Inferior parietal cortex (tissue), 1 donor: ENCODE measurements around the gene CALCOCO1.

ENCODE experiments used
- DNase-seq: peaks from one replicate; pipeline ENCODE4 v3.0.0-alpha.2; 2016; ENCODE audit errors: extremely low spot score

Gene CALCOCO1

GRCh38 chr12:53751336-53752191 is 24.3 kb upstream of the CALCOCO1 start, which contains the start of gene CISTR:
TSS of gene CISTR (minus strand) at chr12:53751979.
- no peak for DNase-seq

GRCh38 chr12:53750812-53751335 is 23.6 kb upstream of the CALCOCO1 start:
- DNase-seq: no peak

- no peak for DNase-seq
These were observed 22.9 kb upstream of the CALCOCO1 start for GRCh38 chr12:53749986-53750811.

DNA sequence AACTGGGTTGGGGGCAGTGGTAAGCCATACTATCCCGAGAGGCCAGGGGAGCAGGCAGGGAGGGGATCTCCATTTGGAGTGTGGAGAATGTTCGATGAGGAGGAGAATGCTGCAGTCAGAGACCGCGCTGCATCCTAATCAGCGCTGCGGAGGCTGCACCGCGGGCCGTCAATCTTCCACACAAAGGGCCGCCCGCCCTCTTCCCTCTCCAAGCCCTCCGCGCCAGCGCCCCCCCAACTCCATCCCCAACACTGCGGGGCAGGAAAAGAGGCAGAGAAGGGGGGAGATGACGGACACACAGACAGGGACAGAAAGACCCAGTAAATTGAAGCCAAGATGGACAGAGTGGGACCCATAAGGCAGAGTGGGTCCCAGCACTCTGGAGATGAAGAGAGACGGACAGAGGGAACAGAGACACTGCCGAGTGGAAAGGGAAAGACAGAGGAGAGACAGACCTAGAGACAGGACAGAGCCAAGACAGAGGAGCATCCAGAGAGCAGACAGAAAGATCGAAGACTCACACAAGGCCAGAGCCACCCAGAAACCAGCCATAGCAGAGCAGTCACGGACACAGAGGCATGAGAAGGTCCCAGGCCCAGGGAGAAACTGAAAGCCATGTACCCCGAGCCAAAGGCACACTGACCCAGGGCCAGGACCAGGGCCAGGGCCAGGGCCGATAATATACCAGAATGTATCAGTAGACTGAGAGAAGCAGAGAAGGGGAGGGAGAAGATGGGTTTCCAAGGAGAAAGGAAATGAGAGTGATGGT is 21.0 kb upstream of the CALCOCO1 start:
- DNase-seq: no peak

DNA sequence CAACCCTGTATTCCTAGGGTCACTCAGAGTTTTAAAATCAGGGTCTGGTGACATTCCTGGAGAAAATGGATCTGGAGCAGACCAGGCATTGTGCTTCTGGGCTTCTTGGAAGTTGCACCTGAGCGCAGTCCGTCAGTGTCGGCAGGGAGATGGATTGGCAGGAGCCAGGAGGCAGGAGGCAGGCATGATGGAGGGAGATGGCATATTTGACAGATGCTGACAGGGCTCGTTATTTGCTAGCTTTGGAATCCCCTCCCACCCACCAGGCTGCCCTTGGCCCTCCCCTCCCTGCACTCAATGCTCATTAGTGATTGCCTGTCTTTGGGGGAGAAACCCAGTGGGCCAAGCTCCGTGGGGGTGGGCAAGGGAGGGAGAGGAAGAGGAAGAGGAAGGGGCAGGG is 19.8 kb upstream of the CALCOCO1 start:
- DNase-seq: no peak

- DNase-seq: peak; percentile 96
These were observed 19.4 kb upstream of the CALCOCO1 start for GRCh38 chr12:53746592-53747092.

DNA sequence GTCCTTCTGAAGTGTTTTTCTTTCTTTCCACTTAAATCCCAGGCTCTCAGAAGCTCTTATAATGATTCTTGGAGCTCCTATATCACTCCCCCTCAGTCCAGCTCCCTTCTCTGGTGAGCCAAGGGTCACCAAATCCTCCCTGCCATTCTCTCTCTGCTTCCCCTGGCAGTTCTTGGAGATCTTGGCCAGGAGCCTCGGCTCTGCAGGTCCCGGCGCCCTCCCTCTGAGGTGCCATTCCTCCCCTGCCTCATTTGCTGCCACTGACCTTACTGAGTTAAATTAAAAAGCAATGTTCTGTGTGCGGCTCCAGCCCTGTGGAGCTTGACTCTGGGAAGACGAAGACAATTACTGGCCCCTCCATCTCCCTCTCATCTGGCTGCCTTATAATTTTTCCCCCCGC is 17.5 kb upstream of the CALCOCO1 start:
- no peak for DNase-seq

DNA sequence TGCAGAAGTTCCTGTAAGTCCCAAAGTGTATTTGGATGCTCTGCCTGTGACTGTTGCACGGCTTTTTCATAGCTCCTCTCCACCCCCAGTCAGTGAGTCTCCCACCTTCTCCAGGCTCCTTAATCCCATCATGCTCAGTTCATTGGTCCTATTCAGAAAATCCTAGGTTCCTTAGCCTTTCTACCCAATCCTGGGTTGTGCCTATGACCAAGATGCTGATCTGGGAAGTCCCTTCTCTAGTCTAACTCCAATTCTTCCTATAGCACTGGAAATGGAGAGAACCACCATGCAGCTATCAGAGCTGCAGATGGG is 16.8 kb upstream of the CALCOCO1 start:
- DNase-seq: no peak

DNA sequence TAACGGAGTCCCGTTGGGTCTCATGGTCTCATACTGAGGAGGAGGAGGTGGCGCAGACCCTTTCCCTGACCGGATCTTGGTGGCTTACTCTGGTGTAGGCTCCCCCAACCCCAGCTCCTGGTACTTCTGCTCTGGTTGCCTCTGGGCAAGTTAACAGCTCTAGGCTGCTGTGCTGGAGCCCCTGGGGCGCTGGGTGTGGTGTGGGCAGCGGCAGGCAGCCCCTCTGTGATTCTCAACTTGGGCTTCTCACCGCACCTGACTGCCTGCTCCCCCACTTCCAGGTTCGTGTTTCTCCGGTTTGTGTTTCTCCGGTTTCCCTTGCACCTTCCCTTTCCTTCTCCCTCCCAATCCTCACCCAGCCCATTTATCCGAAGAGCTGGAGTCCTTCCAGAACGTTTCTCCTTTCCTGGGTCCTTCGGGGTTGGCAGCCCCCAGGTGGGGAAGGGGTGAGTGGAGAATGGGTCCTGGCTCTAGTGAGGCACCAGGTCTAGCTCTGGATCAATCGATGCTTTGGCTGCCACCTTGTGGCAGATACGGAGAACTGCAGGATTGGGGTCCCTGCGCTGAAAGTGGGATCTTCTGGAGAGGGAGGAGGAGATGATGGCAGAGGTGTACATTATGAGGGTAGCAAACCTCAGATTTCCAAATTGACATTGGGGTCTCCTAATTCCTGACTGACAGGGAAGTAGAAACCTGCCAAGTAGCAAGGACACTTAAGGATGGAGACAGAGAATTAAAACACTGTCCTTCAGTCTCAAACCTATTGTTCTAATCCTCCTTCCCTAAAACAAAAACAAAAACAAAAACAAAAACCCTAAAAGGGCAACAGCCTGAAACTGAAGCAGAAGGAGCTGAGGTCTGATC is 16.2 kb upstream of the CALCOCO1 start:
- DNase-seq: peak; percentile 91

GRCh38 chr12:53740130-53740491 is 12.9 kb upstream of the CALCOCO1 start:
- DNase-seq: no peak

GRCh38 chr12:53739214-53740129 is 12.2 kb upstream of the CALCOCO1 start:
- DNase-seq: no peak

DNA sequence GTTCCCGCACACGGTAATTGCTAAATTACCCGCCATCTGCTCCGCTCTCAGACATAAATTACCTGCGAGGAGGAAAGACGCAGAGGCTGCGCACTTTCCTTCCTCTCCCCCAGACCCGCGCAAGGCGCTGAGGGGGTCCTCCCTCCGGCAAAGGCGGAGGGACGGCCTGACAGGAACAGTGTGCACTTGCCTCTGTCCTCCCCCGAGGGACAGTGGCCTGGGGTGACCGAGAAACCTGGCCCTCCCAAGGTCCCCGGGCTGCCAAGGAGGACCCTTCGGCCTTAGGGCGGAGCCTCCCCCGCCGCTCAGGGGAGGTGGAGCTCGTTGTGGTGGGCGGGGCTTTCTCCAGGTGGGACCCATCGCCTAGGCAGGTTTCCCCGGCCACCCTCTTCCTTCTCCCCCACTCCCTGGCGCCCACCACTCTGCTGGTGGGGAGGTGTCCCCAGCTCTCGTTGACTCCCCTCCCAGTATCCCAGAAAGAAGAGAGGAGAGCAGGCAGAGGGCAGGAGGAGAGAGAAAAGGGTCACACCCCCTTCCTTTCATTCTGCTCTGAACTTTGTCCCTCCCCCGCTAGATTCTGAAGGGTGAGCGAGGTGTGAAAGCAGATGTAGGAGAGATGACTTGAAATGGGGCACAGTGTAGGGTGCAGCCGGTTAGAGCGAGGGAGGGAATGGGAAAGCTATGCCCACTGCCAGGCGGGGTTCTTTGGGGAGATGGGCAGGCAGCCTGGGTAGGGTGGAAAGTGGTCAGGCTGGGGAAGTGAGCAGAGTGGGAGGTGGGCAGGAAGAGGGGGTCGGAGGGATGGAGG is 11.4 kb upstream of the CALCOCO1 start:
- DNase-seq: no peak

DNA sequence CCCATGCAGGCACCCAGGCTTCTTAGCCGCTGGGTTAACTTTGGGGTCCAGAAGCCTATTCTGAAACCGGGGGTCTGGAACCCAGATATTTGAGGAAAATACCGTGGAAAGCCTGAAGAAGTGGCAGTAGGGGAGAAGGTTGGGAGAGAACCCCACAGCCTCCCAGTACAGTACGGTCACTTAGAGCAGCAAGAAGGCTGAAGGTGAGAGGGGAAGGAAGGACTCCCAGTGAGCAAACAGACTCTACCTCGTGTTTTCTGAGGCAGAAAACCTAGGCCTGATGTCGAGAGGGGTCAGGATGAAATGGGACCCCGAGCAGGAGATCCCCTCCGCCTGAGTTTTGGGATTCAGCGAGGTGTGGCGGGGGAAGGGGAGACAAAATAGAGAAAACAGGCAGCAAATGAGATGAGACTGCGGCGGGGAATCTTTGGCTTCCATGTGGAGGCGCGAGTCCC is 10.7 kb upstream of the CALCOCO1 start:
- no peak for DNase-seq

GRCh38 chr12:53737093-53737808 is 10.0 kb upstream of the CALCOCO1 start:
- no peak for DNase-seq

DNA sequence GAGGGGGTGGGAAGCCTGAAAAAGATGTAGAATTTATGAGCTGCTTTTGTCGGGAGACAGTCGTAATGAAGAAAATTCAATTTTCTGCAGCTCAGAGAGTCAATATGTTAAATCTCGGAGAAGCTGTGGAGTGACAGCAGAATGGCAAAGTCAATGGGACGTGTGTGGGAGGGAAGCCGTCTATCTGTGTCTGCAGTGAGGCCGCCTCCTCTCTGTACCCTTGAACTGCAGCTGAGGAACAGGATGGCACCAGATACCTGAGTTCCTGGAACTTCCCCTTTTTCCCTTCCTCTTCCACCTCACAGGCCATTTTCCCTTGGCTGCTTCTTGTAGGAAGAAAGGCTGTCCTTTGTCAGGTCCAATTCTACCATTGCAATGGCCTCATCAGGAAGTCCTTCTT is 9.3 kb upstream of the CALCOCO1 start:
- DNase-seq: no peak

DNA sequence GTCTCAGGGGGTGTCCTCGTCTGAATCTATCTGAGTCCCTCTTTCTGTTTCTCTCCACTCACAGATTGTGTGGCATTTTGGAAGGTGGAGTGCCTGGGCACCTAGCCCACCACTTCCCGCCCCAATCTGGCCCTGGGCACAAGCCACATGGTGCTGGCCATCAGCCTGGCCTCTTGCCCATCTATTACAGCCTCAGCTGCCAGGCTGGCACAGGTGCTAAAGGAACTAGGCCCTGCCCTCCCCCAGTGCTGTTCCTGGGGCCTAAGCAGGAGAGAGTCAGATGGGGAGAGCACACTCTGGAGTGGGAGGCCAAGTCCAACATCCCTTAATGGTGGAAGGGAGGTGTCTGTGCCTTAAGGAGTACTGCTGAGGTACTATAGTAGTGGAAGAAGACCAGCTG is 8.3 kb upstream of the CALCOCO1 start:
- DNase-seq: no peak

DNA sequence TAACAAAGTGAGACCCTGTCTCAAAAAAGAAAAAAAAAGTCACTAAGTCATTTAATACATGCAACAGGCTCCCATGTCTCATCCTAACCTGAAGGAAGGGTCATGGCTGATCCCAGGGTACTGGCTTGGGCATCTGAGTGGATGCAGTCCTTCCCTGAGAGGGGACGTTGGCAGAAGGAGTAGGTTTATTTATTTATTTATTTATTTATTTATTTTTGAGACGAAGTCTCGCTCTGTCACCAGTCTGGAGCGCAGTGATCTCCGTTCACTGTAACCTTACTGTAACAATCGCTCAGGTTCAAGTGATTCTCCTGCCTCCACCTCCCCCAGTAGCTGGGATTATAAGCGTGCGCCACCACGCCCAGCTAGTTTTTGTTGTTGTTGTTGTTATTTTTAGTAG is 7.2 kb upstream of the CALCOCO1 start:
- DNase-seq: no peak

GRCh38 chr12:53733807-53734200 is 6.6 kb upstream of the CALCOCO1 start:
- no peak for DNase-seq
